Activated naive CD4-positive, alpha-beta T cell treated with anti-CD3 and anti-CD28 coated beads, Interleukin-2, amount 50 U/mL, for 24 hours (primary cell): ENCODE measurements around the gene DHRSX.
"Not testable (repeated sequence)": the region's sequence is repeated elsewhere in the genome, so short reads cannot be mapped to it uniquely, and the experiment has no call there.

Source experiments
- H3K27ac Mint-ChIP-seq: one replicate; pipeline ENCODE4 v1.8.0; 2021; ENCODE audit warnings: mild to moderate bottlenecking, mixed read lengths
- H3K27me3 Mint-ChIP-seq: one replicate; pipeline ENCODE4 v1.8.0; 2021; ENCODE audit warnings: mixed read lengths
- H3K36me3 Mint-ChIP-seq: one replicate; pipeline ENCODE4 v1.8.0; 2021; ENCODE audit warnings: mixed read lengths
- H3K4me1 Mint-ChIP-seq: one replicate; pipeline ENCODE4 v1.8.0; 2021; ENCODE audit warnings: mixed read lengths
- H3K4me3 Mint-ChIP-seq: one replicate; pipeline ENCODE4 v1.8.0; 2021; ENCODE audit warnings: mild to moderate bottlenecking, mixed read lengths
- H3K9me3 Mint-ChIP-seq: one replicate; pipeline ENCODE4 v1.8.0; 2021; ENCODE audit warnings: mixed read lengths

The DHRSX gene

DNA sequence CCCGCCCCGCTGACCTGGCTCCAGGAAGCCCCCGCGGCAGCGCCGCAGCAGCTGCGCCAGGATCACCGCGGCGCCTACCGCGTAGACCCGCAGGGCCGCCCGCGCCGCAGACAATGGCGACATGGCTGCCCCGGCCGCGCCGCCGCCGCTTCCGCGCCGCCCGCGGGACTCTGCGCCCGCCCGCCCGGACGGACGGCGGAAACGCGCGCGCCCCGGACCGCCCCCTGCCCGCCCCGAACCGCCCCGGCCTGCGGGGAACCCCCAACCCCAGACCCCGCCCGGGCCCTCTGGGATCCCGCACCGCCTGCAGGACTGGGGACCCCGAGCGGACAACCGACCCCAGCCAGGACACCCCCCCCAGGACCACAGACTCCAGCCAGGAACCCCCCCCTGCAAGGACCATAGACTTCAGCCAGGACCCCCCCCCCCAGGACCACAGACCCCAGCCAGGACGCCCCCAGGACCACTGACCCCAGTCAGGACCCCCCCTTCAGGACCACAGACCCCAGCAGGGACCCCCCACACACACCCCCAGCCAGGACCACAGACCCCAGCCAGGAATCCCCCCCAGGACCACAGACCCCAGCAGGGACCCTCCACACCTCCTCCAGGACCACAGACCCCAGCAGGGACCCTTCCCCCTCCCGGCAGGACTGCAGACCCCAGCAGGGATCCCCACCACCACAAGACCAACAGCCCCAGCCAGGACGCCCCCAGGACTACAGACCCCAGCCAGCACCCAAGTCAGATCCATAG, at the start of gene DHRSX, which contains the start of gene ZBED1:
DHRSX (minus strand) TSS at position 174 of the 756 bp plus-strand sequence; CDS start at position 123, 51 bp downstream.
ZBED1 (minus strand) TSS at position 174 of the 756 bp plus-strand sequence. CDS start 10,257 bp downstream, outside the sequence.
- Mint-ChIP-seq H3K4me1 (peaks cover 27% of the 10 kb centered on the region), H3K27ac (peak within 1 kb of the TSS; percentile 90), H3K27me3 (no peaks in the 10 kb centered on the region), H3K36me3 (no peaks in the 10 kb centered on the region), H3K4me3 (peak within 1 kb of the TSS; percentile 86), H3K9me3 (no peaks in the 10 kb centered on the region)

DNA sequence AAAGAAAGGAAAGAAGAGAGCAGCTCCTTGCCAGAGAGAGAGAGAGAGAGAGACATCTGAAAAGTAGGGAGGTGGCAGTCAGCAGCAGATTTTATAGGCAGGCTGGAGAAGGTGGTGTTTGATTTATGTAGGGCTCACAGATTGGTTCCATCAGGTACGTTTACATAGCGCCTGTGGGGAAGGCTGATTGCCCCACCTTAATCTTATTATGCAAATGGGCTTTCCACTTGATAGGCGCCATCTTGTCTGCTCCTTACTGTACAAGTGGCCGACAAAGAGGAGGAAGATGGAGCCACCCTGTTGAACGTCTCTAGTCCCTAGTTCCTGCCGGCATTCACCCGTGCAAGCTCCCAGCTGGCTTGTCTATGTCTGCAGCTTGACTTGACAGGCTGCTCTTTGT, 49.1 kb upstream of the DHRSX start:
- Mint-ChIP-seq H3K4me3 (no peak overlapping the region), H3K27ac (no peak overlapping the region), H3K27me3 (peaks cover 5% of the 10 kb centered on the region), H3K36me3 (peaks cover 1% of the 10 kb centered on the region), H3K4me1 (no peaks in the 10 kb centered on the region), H3K9me3 (peaks cover 8% of the 10 kb centered on the region)

DNA sequence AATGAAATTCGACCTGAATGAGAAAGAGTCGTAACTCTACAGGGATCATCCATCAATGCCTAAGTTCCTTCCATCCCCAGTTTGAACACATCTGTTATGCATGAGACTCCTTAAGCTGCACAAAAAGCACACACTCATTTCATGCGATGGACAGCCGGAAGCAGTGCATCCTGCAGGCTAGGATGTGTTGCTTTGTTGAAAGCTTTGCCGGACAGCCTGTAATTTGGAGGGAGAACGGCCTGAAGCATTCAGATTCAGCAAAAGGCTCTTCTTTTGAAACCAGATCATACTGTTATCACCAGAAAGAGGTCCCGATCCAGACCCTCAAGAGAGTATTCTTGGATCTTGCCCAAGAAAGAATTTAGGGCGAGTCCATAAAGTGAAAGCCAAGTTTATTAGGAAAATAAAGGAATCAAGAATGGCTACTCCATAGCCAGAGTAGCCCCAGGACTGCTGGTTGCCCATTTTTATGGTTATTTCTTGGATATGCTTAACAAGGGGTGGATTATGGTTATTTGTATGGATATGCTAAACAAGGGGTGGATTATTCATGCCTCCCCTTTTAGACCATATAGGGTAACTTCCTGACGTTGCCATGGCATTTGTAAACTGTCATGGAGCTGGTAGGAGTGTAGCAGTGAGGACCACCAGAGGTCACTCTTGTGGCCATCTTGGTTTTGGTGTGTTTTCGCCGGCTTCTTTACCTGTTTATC, 48.1 kb upstream of the DHRSX start:
- H3K4me1 Mint-ChIP-seq = no peaks in the 10 kb centered on the region
- H3K9me3 Mint-ChIP-seq = peaks cover 8% of the 10 kb centered on the region
- peaks cover 1% of the 10 kb centered on the region for H3K36me3 Mint-ChIP-seq
- H3K27ac Mint-ChIP-seq = no peak overlapping the region
- peaks cover 4% of the 10 kb centered on the region for H3K27me3 Mint-ChIP-seq
- H3K4me3 Mint-ChIP-seq = no peak overlapping the region

DNA sequence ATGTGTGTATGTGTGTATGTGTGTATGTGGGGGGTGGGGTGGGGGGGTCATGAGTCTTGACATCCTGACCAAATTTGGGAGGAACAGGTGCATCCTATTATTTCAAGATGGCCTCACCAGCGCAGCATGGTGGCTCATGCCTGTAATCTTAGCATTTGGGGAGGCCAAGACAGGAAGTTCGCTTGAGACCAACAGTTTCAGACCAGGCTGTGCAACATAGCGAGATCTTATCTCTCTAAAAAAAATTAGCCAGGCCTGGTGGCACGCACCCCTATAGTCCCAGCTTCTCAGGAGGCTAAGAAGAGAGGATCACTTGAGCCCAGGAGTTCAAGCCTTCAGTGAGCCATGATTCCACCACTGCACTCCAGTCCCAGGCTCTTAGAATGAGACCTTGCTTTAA, 47.0 kb upstream of the DHRSX start:
- H3K27ac Mint-ChIP-seq = no peak overlapping the region
- peaks cover 1% of the 10 kb centered on the region for H3K36me3 Mint-ChIP-seq
- no peaks in the 10 kb centered on the region for H3K4me1 Mint-ChIP-seq
- H3K9me3 Mint-ChIP-seq = peaks cover 8% of the 10 kb centered on the region
- peaks cover 4% of the 10 kb centered on the region for H3K27me3 Mint-ChIP-seq
- H3K4me3 Mint-ChIP-seq = no peak overlapping the region

DNA sequence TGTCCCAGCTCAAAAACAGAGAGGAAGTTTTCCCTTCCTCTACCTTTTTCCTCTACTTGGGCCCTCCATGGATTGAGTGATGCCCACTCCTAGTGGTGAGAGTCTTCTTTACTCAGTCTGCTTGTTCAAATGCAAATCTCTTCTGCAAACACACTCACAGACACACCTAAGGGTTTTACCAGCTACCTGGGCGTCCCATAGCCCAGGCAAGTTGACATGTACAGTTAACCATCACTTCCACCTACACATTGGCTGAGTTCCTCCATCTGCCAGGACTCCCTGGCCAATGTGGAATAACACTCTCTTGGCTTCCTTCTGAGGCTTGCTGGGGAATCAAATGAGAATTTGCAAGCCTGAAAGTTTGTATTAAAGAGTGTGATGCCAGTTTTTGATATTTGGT, 45.7 kb upstream of the DHRSX start:
- Mint-ChIP-seq H3K27ac (no peak overlapping the region), H3K9me3 (peaks cover 8% of the 10 kb centered on the region), H3K27me3 (peaks cover 5% of the 10 kb centered on the region), H3K4me3 (no peak overlapping the region), H3K36me3 (peaks cover 1% of the 10 kb centered on the region), H3K4me1 (no peaks in the 10 kb centered on the region)

- Mint-ChIP-seq H3K9me3 (peaks cover 8% of the 10 kb centered on the region), H3K36me3 (peaks cover 1% of the 10 kb centered on the region), H3K27me3 (peaks cover 5% of the 10 kb centered on the region), H3K27ac (no peak overlapping the region), H3K4me1 (no peaks in the 10 kb centered on the region), H3K4me3 (no peak overlapping the region)
These were observed 44.4 kb upstream of the DHRSX start for GRCh38 chrX:2545144-2545543.

- Mint-ChIP-seq H3K4me1 (no peaks in the 10 kb centered on the region), H3K9me3 (peaks cover 8% of the 10 kb centered on the region), H3K27me3 (peaks cover 5% of the 10 kb centered on the region), H3K27ac (no peak overlapping the region), H3K4me3 (no peak overlapping the region), H3K36me3 (peaks cover 1% of the 10 kb centered on the region)
These were observed 42.2 kb upstream of the DHRSX start for GRCh38 chrX:2542826-2543521.

DNA sequence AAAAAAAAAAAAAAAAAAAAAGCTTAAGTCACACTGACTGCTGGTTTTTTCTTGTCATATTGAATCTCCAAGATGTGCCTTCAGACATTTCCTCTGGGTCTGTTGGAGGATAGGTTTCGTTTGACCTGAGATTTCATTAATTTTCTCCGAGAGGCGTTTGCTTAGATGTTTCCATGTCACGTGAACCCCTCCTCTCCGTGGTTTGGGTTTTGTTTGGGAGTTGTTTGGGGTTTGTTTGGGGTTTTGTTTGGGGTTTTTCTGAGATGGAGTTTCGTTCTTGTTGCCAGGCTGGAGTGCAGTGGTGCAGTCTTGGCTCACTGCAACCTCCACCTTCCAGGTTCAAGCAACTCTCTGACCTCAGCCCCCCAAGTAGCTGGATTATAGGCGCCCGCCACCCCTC, 40.8 kb upstream of the DHRSX start:
- no peak overlapping the region for H3K27ac Mint-ChIP-seq
- no peak overlapping the region for H3K4me3 Mint-ChIP-seq
- H3K4me1 Mint-ChIP-seq = no peaks in the 10 kb centered on the region
- H3K27me3 Mint-ChIP-seq = peaks cover 5% of the 10 kb centered on the region
- peaks cover 8% of the 10 kb centered on the region for H3K9me3 Mint-ChIP-seq
- peaks cover 1% of the 10 kb centered on the region for H3K36me3 Mint-ChIP-seq

DNA sequence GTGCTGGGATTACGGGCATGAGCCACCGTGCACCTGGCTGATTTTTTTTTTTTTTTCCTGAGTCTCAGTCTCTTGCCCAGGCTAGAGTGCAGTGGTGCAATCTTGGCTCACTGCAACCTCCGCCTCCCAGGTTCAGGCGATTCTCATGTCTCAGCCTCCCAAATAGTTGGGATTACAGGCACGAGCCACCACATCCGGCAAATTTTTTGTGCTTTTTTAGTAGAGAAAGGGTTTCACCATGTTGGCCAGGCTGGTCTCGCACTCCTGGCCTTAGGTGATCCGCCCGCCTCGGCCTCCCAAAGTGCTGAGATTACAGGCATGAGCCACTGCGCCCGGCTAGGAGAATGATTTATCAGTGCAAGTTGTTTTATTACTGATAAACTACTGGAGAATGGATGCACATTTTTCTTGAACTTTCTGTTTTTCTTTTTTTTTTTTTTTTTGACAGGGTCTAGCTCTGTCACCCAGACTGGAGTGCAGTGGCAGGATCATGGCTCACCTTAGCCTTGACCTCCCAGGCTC, 39.7 kb upstream of the DHRSX start:
- Mint-ChIP-seq H3K9me3 (peaks cover under 1% of the 10 kb centered on the region), H3K27me3 (peaks cover 5% of the 10 kb centered on the region), H3K4me1 (no peaks in the 10 kb centered on the region), H3K4me3 (no peak overlapping the region), H3K27ac (no peak overlapping the region), H3K36me3 (no peaks in the 10 kb centered on the region)

DNA sequence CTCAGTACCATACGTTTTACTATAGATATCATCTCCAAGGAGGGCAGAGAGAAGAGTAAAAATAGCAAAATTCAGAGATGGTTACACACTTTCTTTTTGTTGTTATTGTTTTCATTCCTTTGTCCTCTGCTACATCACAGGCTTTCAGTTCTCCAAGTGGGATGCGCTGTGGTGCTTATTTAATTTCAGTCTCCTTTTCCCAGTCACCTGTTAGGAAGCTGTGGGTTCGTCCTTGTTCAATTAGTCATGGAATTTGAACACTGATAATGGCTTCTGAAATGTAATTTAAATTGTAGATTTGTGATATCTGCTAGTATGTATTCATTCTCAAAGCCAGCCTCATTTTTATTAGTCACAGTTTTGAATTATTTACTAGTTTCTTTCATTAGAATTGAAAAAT, 38.8 kb upstream of the DHRSX start:
- peaks cover 5% of the 10 kb centered on the region for H3K27me3 Mint-ChIP-seq
- no peaks in the 10 kb centered on the region for H3K36me3 Mint-ChIP-seq
- no peak overlapping the region for H3K4me3 Mint-ChIP-seq
- no peaks in the 10 kb centered on the region for H3K9me3 Mint-ChIP-seq
- H3K4me1 Mint-ChIP-seq = no peaks in the 10 kb centered on the region
- H3K27ac Mint-ChIP-seq = no peak overlapping the region

DNA sequence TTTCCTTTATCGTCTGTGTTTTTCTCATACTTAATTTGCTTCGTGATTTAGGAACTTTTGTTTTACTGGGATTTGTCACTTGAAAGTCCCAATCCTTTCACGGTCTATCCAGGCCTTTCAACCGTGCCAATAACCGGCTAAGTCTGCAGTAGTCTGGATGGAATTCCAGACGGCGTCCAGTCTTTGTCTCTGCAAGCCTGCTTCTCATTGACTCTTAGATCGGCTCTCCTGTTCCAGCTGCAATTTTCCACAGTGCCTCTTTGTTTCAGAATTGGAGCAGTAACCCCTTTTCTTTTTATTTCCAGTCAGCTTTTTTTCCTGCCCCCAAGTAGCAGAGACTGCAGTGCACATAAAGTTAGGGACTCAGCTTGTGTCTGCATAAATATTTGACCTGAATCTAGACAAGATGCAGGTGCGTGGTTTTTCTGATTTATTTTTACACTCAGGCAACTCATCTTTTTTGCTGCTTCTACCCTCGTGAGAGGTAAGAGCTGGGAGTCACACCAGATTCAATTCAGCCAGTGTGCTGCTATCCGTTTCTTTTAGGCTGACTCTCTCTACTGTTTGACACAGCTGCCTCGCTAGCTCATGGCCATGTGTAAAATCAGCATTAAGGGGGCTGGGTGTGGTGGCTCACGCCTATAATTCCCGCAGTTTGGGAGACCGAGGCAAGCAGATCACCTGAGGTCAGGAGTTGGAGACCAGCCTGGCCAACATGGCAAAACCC, 37.4 kb upstream of the DHRSX start:
- Mint-ChIP-seq H3K27me3 (peaks cover 3% of the 10 kb centered on the region), H3K9me3 (no peaks in the 10 kb centered on the region), H3K36me3 (no peaks in the 10 kb centered on the region), H3K4me1 (no peaks in the 10 kb centered on the region), H3K4me3 (no peak overlapping the region), H3K27ac (no peak overlapping the region)

GRCh38 chrX:2536974-2537373, 36.2 kb upstream of the DHRSX start:
- Mint-ChIP-seq H3K9me3 (no peaks in the 10 kb centered on the region), H3K36me3 (no peaks in the 10 kb centered on the region), H3K27ac (no peak overlapping the region), H3K4me3 (no peak overlapping the region), H3K4me1 (no peaks in the 10 kb centered on the region), H3K27me3 (no peaks in the 10 kb centered on the region)

DNA sequence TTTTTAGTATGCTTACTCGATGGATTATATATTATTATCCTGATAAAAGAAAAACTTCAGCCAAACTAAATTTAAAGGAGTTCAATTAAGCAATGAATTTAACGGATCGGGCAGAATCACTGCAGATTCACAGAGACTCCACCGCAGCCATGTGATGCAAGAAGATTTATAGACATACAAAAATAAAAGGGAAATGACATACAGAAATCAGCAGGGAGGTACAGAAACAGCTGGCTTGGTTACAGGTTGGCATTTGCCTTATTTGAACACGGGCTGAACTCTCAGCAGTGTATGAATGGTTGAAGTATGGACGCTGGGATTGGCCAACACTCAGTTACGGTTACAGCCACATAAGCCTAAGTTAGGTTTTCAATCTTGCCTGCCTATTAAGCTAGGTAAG, 35.4 kb upstream of the DHRSX start:
- H3K4me3 Mint-ChIP-seq = no peak overlapping the region
- no peak overlapping the region for H3K27ac Mint-ChIP-seq
- no peaks in the 10 kb centered on the region for H3K27me3 Mint-ChIP-seq
- H3K4me1 Mint-ChIP-seq = no peaks in the 10 kb centered on the region
- no peaks in the 10 kb centered on the region for H3K36me3 Mint-ChIP-seq
- H3K9me3 Mint-ChIP-seq = no peaks in the 10 kb centered on the region

DNA sequence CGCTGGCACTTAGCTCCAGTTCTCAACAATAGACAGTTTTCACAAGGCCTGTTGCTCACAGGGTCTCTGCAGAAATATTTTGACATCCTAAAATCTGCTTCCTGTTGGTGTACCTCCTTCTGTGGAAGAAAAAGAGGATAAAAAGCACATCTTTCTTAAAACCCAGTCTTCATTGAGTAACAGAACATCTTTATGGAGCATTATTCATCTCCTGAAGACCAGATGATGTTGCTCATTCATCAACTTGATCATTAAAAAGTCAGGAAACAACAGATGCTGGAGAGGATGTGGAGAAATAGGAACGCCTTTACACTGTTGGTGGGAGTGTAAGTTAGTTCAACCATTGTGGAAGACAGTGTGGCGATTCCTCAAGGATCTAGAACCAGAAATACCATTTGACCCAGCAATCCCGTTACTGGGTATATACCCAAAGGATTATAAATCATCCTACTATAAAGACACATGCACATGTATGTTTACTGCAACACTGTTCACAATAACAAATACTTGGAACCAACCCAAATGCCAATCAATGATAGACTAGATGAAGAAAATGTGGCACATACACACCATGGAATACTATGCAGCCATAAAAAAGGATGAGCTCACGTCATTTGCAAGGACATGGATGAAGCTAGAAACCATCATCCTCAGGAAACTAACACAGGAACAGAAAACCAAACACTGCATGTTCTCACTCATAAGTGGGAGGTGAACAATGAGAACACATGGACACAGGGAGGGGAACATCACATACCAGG, 33.7 kb upstream of the DHRSX start:
- H3K27ac Mint-ChIP-seq, H3K4me3 Mint-ChIP-seq, H3K4me1 Mint-ChIP-seq, H3K36me3 Mint-ChIP-seq, H3K27me3 Mint-ChIP-seq, H3K9me3 Mint-ChIP-seq: not testable (repeated sequence)

- no peaks in the 10 kb centered on the region for H3K4me1 Mint-ChIP-seq
- no peaks in the 10 kb centered on the region for H3K9me3 Mint-ChIP-seq
- no peaks in the 10 kb centered on the region for H3K36me3 Mint-ChIP-seq
- peaks cover under 1% of the 10 kb centered on the region for H3K27me3 Mint-ChIP-seq
- no peak overlapping the region for H3K4me3 Mint-ChIP-seq
- H3K27ac Mint-ChIP-seq = no peak overlapping the region
These were observed 32.6 kb upstream of the DHRSX start for GRCh38 chrX:2533424-2533823.
